H9 (cell line): ENCODE measurements around the gene BCL7B. TPM values are rescaled to one million over a fixed set of nuclear protein-coding genes. Genes with fewer than 3 reads are reported as not detected.

Source experiments
- DNase-seq: peaks from one replicate; pipeline ENCODE4 v3.0.0-alpha.2; 2017
- H2AFZ ChIP-seq: one replicate; pipeline ENCODE4 v1.6.1; 2013; ENCODE audit warnings: mild to moderate bottlenecking, low read length, control low read depth, moderate library complexity
- H2AK5ac ChIP-seq: 2 replicates; pipeline ENCODE4 v1.6.1; 2013; ENCODE audit warnings: low read length, control low read depth, mixed read lengths; ENCODE audit not compliant: insufficient read length
- H2BK120ac ChIP-seq: one replicate; pipeline ENCODE4 v1.6.1; 2013; ENCODE audit warnings: low read depth, mild to moderate bottlenecking, low read length, control low read depth, inconsistent platforms; ENCODE audit not compliant: poor library complexity, severe bottlenecking
- H2BK12ac ChIP-seq: 2 replicates; pipeline ENCODE4 v1.6.1; 2013; ENCODE audit warnings: low read length, control low read depth, mixed read lengths, low read depth; ENCODE audit not compliant: insufficient read length
- H2BK15ac ChIP-seq: 2 replicates; pipeline ENCODE4 v1.6.1; 2013; ENCODE audit warnings: low read depth, low read length, control low read depth
- H2BK20ac ChIP-seq: one replicate; pipeline ENCODE4 v1.6.1; 2013; ENCODE audit warnings: low read depth, mild to moderate bottlenecking, low read length, control low read depth, inconsistent platforms; ENCODE audit not compliant: poor library complexity, severe bottlenecking
- H2BK5ac ChIP-seq: 2 replicates; pipeline ENCODE4 v1.6.1; 2013; ENCODE audit warnings: low read length, control low read depth, mixed read lengths; ENCODE audit not compliant: insufficient read length
- H3K14ac ChIP-seq: 2 replicates; pipeline ENCODE4 v1.6.1; 2013; ENCODE audit warnings: low read length, control low read depth; ENCODE audit not compliant: insufficient read depth
- H3K18ac ChIP-seq: 2 replicates; pipeline ENCODE4 v1.6.1; 2013; ENCODE audit warnings: low read depth, mild to moderate bottlenecking, mixed read lengths, low read length, control low read depth; ENCODE audit not compliant: insufficient read length
- H3K23ac ChIP-seq: 2 replicates; pipeline ENCODE4 v1.6.1; 2013; ENCODE audit warnings: low read length, control low read depth, mixed read lengths, low read depth; ENCODE audit not compliant: insufficient read length
- H3K23me2 ChIP-seq: 2 replicates; pipeline ENCODE4 v1.6.1; 2013; ENCODE audit warnings: low read depth, mild to moderate bottlenecking, mixed read lengths, low read length, control low read depth; ENCODE audit not compliant: insufficient read length, poor library complexity, severe bottlenecking
- H3K27ac ChIP-seq: 2 replicates; pipeline ENCODE4 v1.5.1; 2013; ENCODE audit warnings: low read length, control low read depth, mixed read lengths, low read depth; ENCODE audit not compliant: insufficient read length
- H3K27me3 ChIP-seq: 2 replicates; pipeline ENCODE4 v1.6.1; 2013; ENCODE audit warnings: low read length, control low read depth, inconsistent platforms; ENCODE audit not compliant: insufficient read depth
- H3K4ac ChIP-seq: 2 replicates; pipeline ENCODE4 v1.6.1; 2013; ENCODE audit warnings: low read depth, mild to moderate bottlenecking, control low read depth, inconsistent platforms, low read length, moderate library complexity
- H3K4me1 ChIP-seq: 2 replicates; pipeline ENCODE4 v1.6.1; 2013; ENCODE audit warnings: low read length, control low read depth, inconsistent platforms; ENCODE audit not compliant: insufficient read depth
- H3K4me2 ChIP-seq: 2 replicates; pipeline ENCODE4 v1.6.1; 2013; ENCODE audit warnings: low read length, control low read depth, mixed read lengths; ENCODE audit not compliant: insufficient read length, insufficient read depth
- H3K56ac ChIP-seq: 2 replicates; pipeline ENCODE4 v1.6.1; 2013; ENCODE audit warnings: low read depth, mild to moderate bottlenecking, mixed read lengths, low read length, control low read depth; ENCODE audit not compliant: insufficient read length
- H3K79me1 ChIP-seq: 2 replicates; pipeline ENCODE4 v1.6.1; 2013; ENCODE audit warnings: low read depth, mild to moderate bottlenecking, moderate library complexity, low read length, control low read depth, inconsistent platforms; ENCODE audit not compliant: insufficient read depth, poor library complexity, severe bottlenecking
- H3K79me2 ChIP-seq: 2 replicates; pipeline ENCODE4 v1.6.1; 2013; ENCODE audit warnings: low read length, control low read depth, inconsistent platforms; ENCODE audit not compliant: insufficient read depth
- H3K9ac ChIP-seq: 2 replicates; pipeline ENCODE4 v1.6.1; 2013; ENCODE audit warnings: low read length, control low read depth, mixed read lengths; ENCODE audit not compliant: insufficient read length; ENCODE audit errors: extremely low read depth
- H3K9me3 ChIP-seq: one replicate; pipeline ENCODE4 v1.6.1; 2013; ENCODE audit warnings: low read depth, low read length, inconsistent platforms; ENCODE audit not compliant: control insufficient read depth
- H3T11ph ChIP-seq: one replicate; pipeline ENCODE4 v1.6.1; 2013; ENCODE audit warnings: mild to moderate bottlenecking, low read length, control low read depth, inconsistent platforms
- H4K20me1 ChIP-seq: one replicate; pipeline ENCODE4 v1.6.1; 2013; ENCODE audit not compliant: control insufficient read depth, insufficient read length, insufficient read depth
- H4K5ac ChIP-seq: 2 replicates; pipeline ENCODE4 v1.6.1; 2013; ENCODE audit warnings: low read depth, mild to moderate bottlenecking, mixed read lengths, low read length, control low read depth; ENCODE audit not compliant: insufficient read length
- H4K8ac ChIP-seq: replicated peaks from 2 replicates; pipeline ENCODE4 v1.6.1; 2013; ENCODE audit warnings: low read length, control low read depth, mixed read lengths, low read depth; ENCODE audit not compliant: insufficient read length
- H4K91ac ChIP-seq: 2 replicates; pipeline ENCODE4 v1.6.1; 2013; ENCODE audit warnings: low read depth, mild to moderate bottlenecking, moderate library complexity, mixed read lengths, low read length, control low read depth; ENCODE audit not compliant: insufficient read length
- H3K27ac Mint-ChIP-seq, 3 experiments: 2 replicates in 2 of 3; 3 replicates in 1 of 3; pipeline ENCODE4 v1.8.0; 2020 to 2021; ENCODE audit warnings: mixed read lengths in 3 of 3, mild to moderate bottlenecking in 1 of 3, moderate library complexity in 1 of 3
- H3K27me3 Mint-ChIP-seq: 2 replicates; pipeline ENCODE4 v1.8.0; 2021; ENCODE audit warnings: low read depth, mild to moderate bottlenecking, moderate library complexity, mixed read lengths
- H3K36me3 Mint-ChIP-seq, 3 experiments: 2 replicates in 2 of 3; 3 replicates in 1 of 3; pipeline ENCODE4 v1.8.0; 2020 to 2021; ENCODE audit warnings: low read depth in 3 of 3, mixed read lengths in 3 of 3; ENCODE audit not compliant: insufficient read depth in 1 of 3
- H3K4me1 Mint-ChIP-seq, 2 experiments: 2 replicates each; pipeline ENCODE4 v1.8.0; 2020; ENCODE audit warnings: mixed read lengths in 2 of 2
- H3K4me3 Mint-ChIP-seq, 2 experiments: 2 replicates in 1 of 2; 3 replicates in 1 of 2; pipeline ENCODE4 v1.8.0; 2020 to 2021; ENCODE audit warnings: mild to moderate bottlenecking in 2 of 2, mixed read lengths in 2 of 2, moderate library complexity in 1 of 2
- H3K9me3 Mint-ChIP-seq, 2 experiments: 2 replicates in 1 of 2; 3 replicates in 1 of 2; pipeline ENCODE4 v1.8.0; 2020; ENCODE audit warnings: mild to moderate bottlenecking in 2 of 2, mixed read lengths in 2 of 2, moderate library complexity in 1 of 2
- CTCF ChIP-seq: fragments of 200-600 bp; sonication (generic); conservative IDR thresholded peaks from 3 replicates; pipeline ENCODE4 v1.8.0; 2021; ENCODE audit warnings: antibody characterized with exemption, mild to moderate bottlenecking
- WGBS: extraction: QIAGEN DNeasy Blood & Tissue Kit; methylation state at CpG from one replicate; pipeline ENCODE4 v1.1.7; 2013; ENCODE audit warnings: missing lambda C conversion rate, low lambda C conversion rate, mixed read lengths; ENCODE audit not compliant: insufficient read length; ENCODE audit errors: extremely low coverage; 5-methylcytosine and 5-hydroxymethylcytosine counted together
- total RNA-seq: library from RNA; stranded (reverse); gene quantifications from 2 replicates; pipeline ENCODE4 v1.2.1, GENCODE V29; 2021

Gene BCL7B
- total RNA-seq, 1 experiment from 2014 or later, result 48.9 TPM

- H2BK12ac ChIP-seq, result no peak overlapping the region
- no peak overlapping the region for H3K23ac ChIP-seq
- H3K18ac ChIP-seq, result no peak overlapping the region
- no peaks in the 10 kb centered on the region for H3K79me1 ChIP-seq
- H3K9ac ChIP-seq, result no peak overlapping the region
- H3T11ph ChIP-seq, result no peak overlapping the region
- no peak overlapping the region for H2BK5ac ChIP-seq
- H3K36me3 Mint-ChIP-seq, result peaks cover 27 to 60% (median 59%) of the 10 kb centered on the region in 3 experiments; a peak in 6 of 7 replicates
- no CpG with 5 or more reads among the region's 22 CpGs for WGBS
- no peak overlapping the region for H4K5ac ChIP-seq
- H3K4ac ChIP-seq, result no peak overlapping the region
- H3K9me3 Mint-ChIP-seq, result no peaks in the 10 kb centered on the region
- no peak overlapping the region for H2BK20ac ChIP-seq
- H3K79me2 ChIP-seq, result no peaks in the 10 kb centered on the region
- H3K4me2 ChIP-seq, result no peak overlapping the region
- no peak overlapping the region for H4K91ac ChIP-seq
- no peak for DNase-seq
- H2BK120ac ChIP-seq, result no peak overlapping the region
- no peaks in the 10 kb centered on the region for H3K4me1 ChIP-seq
- H3K27ac Mint-ChIP-seq, result no peak overlapping the region
- H3K27ac ChIP-seq, result no peak overlapping the region
- no peaks in the 10 kb centered on the region for H4K20me1 ChIP-seq
- H3K4me3 Mint-ChIP-seq, result no peak overlapping the region
- no peak for TF ChIP-seq CTCF
- no peaks in the 10 kb centered on the region for H3K9me3 ChIP-seq
- H3K23me2 ChIP-seq, result no peaks in the 10 kb centered on the region
- no peak overlapping the region for H4K8ac ChIP-seq
- H2AFZ ChIP-seq, result no peak overlapping the region
- H3K27me3 ChIP-seq, result no peaks in the 10 kb centered on the region
- no peak overlapping the region for H2BK15ac ChIP-seq
- no peaks in the 10 kb centered on the region for H3K4me1 Mint-ChIP-seq
- H3K27me3 Mint-ChIP-seq, result peaks cover 10% of the 10 kb centered on the region
- no peak overlapping the region for H3K56ac ChIP-seq
- H3K14ac ChIP-seq, result no peak overlapping the region
- no peak overlapping the region for H2AK5ac ChIP-seq
Observed at GRCh38 chr7:73570521-73570920, 13.0 kb upstream of the BCL7B start.
